Muscle of back (tissue), 13 donors: Measurements from ENCODE around the gene HLA-DQB2. TPM values are rescaled to one million over a fixed set of nuclear protein-coding genes. Genes with fewer than 3 reads are reported as not detected.
"Not testable (repeated sequence)": the region's sequence is repeated elsewhere in the genome, so short reads cannot be mapped to it uniquely, and the experiment has no call there.

Experiments
- DNase-seq, 3 donors: peaks; one replicate each; pipeline versions ENCODE4 v3.0.0 to v3.0.0-alpha.2; 2013
- long read RNA-seq, 9 donors: transcript quantifications; one replicate each; lab custom pipeline, GENCODE V29; 2026
- polyA plus RNA-seq, 10 donors: library from polyadenylated mRNA; unstranded; fragments of 120-200 nt; gene quantifications; one replicate each; pipeline ENCODE4 v1.2.1, GENCODE V29; 2013; ENCODE audit not compliant: insufficient read length in 10 of 10

The HLA-DQB2 gene
- under 1 TPM in 6 of 10 donors, not detected in 4; 0.17 to 0.70 (median 0.32) TPM for polyA plus RNA-seq
- long read RNA-seq, donor 1, result 0 reads
- long read RNA-seq, donor 2, result 0 reads
- long read RNA-seq, donor 3, result 0 reads
- long read RNA-seq, donor 4, result 0 reads
- long read RNA-seq, donor 5, result 0 reads
- long read RNA-seq, donor 6, result 0 reads
- long read RNA-seq, donor 7, result 0 reads
- long read RNA-seq, donor 8, result 0 reads
- long read RNA-seq, donor 9, result 0 reads

DNA sequence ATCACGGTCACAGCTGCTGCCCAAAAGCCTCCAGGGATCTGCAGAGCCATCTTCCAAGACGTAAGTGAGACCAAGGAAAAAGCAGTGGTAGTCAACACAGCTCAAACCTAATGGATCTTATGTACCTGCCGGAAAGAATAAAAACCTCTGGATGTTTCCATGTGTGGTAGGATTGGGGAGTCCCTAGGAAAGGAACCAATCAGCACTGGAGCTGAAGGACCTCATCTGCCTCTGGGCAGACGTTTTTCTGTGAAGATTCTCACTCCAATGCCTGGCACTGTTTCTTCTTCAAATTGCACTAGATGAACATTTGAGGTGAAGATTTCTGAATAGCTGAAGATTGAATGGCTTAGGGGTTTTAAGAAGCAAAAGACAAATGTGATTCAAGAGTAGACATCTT lies at the start of gene HLA-DQB2:
TSS of gene HLA-DQB2 (minus strand) at position 112 of the 400 bp plus-strand sequence. CDS start at position 50, 62 bp downstream.
- DNase-seq, result no peak

DNA sequence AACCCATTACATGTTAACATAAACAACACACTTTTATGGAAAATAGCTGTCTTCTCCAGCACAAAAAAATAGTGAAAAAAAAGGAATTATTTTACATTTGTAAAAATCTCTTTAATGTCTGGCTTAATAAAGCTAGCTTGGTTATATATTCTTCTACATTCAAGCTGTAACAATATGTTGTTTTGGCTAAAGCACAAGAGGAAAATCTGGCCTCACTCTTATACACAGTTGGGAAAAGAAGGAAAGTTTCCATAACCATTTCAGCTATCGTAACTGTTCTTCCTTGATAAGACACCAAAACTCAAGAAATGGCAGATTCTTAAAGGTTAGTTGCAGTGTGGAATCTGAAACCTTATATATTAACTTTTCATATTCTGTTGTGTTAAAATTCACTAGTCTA lies 45.8 kb upstream of the HLA-DQB2 start:
- peak in 1 of 3 donors; percentile 8 for DNase-seq

DNA sequence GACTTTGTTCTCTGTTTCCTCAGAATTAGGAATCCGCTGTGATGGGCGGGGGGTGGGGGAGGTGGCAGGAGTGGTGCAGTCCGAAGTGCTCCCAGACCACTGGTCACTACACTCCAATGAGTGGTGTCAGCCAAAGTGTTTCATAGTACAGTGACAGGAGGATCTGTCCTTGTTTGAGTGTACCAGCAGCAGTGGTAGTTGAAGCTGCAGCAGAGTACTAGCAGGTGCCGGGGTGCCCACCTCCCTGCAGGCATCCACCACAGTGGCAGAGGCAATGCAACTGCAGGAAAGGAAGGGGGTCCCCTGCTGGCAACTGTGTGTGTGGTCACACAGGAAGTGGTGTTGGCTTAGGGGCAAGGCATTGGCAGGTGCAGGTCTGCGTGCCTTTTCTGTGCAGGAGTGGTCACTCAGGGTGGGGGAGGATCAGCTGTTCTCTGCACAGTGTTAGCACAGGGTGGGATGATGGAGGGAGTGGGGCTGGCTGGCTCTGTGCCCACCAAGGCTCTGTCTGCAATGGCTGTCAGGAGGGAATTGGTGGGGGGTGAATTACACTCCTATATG lies 43.8 kb upstream of the HLA-DQB2 start:
- no peak for DNase-seq

DNA sequence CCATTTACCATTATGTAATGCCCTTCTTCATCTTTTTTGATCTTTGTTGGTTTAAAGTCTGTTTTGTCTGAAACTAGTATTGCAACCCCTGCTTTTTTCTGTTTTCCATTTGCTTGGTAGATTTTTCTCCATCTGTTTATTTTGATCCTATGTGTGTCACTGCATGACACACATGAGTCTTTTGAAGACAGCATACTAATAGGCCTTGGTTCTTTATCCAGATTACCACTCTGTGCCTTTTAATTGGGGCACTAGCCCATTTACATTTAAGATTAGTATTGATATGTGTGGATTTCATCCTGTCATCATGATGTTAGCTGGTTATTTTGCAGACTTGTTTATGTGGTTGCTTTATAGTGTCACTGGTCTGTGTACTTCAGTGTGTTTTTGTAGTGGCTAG lies 42.1 kb upstream of the HLA-DQB2 start:
- not testable (repeated sequence) for DNase-seq

DNA sequence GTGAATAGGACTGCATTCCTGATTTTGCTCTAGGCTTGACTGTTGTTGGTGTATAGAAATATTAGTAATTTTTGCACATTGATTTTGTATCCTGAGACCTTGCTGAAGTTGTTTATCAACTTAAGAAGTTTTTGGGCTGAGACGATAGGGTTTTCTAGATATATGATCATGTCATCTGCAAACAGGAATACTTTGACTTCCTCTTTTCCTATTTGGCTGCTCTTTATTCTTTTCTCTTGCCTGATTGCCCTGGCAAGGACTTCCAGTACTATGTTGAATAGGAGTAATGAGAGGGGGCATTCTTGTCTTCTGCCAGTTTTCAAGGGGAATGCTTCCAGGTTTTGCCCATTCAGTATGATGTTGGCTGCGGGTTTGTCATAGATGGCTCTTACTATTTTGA lies 40.1 kb upstream of the HLA-DQB2 start:
- DNase-seq, result no peak

DNA sequence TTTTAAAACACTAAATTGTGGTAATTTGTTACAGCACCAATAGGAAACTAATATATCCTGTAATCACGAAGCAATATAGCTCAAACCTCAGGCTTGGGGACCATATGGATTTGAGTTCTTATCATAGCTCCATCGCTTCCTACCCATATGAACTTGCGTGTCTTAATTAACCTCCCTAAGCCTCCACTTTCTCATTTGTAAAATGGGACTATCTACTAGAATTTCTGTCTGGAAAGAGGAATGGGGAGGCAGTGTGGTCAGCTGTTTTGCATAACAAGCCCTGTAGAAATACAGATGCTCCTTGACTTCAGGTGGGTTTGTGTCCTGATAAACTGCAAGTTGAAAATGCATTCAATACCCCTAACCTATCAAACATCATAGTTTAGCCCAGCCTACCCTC lies 36.4 kb upstream of the HLA-DQB2 start:
- no peak for DNase-seq

DNA sequence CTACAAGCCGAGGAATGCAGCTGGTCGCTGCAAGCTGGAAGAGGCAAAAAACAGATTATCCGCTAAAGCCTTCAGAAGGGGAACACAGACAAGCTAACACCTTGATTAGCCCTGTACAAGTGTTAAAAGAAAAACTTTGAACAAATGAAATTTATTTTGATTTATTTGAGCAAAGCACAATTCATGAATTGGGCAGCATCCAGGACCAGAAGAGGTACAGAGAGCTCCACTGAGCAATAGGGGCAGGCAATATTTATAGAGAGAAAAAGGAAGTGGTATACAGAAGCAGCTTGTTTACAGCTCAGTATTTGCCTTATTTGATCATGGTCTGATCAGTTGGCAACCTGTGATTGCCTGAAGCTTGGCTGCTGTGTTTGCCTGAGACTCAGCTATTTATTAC lies 35.8 kb upstream of the HLA-DQB2 start:
- DNase-seq, result no peak

DNA sequence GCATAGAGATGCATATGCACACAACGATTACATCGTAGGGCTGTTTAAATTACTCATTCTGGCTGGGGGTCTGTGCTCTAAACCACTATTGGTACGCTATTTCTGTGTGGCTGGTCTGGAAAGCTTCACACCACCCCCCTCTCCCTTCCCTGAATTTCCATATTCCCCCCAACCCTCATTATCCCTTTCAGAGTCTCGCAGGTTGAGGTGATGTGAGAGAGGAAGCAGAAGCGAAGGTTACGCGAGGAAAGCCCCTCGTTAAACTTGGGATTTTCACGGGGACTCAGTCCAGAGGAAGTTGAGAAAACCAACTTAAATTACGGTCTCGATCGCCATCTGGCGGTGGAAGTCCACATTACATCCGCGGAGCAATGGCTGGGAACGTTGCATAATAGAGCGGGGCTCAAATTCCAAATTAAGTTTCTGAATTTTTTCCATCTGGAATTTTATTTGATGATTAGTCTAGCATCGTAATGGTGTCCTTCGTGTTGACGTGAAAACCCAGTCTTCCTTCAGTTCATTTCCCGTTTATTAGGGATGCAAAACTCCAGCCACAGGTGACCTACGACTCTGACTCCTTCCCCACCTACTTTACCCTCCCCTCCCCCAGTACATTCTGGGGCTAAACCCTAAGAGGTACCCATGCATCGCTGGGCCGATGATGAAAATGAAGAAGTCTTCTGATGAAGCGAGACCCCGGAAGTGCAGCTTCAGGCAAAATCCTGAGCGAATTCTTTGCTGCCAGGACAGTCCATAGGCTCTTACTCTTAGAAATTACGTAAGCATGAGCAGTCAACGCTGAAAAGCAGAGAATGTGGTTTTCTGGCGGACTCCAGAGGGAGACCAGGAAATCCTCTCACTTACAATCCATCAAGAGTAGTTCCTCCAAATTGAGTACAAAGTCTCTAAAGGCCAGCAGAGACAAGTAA lies 33.8 kb upstream of the HLA-DQB2 start:
- peak; percentile 53 to 84 (median 78) for DNase-seq

DNA sequence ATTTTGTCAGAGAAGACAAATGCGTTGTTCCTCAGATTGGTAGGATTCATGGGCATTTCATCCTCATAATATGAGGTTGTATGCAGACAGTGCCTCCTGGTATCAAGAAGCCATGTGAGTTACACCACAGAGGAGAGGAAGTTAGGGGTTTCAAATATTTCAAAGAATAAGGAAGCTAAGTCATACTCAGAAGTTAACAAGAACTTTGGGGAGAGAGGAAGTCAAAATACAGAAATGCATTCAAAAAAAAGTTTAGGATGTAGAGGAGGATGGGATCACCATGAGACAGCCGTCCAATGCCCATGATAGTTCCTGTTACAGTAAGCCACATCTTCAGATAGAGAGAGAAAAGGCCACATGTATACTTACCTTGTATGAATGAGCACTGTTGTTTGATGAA lies 31.2 kb upstream of the HLA-DQB2 start:
- peak in 1 of 3 donors; percentile 9 for DNase-seq

DNA sequence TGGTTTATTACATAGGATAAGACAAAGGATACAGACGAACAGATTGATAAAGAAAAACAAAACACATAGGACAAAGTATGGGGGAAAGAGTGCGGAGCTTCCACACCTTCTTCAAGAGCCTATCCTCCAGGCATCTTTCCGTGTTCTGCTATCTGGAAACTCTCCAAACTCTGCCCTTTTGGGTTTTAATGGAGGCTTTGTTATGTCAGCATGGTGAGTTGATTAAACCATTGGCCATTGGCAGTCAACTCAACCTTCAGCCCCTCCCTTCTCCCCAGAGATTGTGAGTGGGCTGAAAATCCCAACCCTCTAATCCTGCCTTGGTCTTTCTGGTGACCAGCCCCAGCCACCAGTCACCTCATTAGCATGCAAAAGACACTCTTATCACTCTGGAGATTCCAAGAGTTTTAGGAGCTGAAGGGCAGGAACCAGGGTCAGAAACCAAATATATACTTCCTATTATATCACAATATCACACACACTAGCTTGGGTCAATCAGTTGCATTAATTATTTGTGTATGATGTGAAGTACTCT lies 29.6 kb upstream of the HLA-DQB2 start:
- DNase-seq, result no peak

DNA sequence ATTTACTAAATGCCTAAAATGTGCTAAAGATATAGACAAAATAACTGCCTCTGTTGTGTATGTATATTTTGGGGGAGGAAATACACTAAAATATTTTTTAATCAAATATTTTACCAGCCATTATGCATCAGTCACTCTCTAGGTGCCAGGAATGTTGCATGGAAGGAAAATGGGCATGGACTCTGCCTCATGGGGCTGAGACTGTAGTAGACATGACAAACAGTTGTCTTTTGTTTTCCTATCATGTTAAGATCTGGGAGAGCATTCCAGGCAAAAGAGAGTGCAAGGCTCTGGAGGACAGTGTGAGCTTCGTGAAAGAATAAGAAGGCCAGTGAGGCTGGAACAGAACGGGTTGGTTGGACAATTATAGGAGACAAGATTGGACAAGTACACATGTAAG lies 27.0 kb upstream of the HLA-DQB2 start:
- no peak for DNase-seq

DNA sequence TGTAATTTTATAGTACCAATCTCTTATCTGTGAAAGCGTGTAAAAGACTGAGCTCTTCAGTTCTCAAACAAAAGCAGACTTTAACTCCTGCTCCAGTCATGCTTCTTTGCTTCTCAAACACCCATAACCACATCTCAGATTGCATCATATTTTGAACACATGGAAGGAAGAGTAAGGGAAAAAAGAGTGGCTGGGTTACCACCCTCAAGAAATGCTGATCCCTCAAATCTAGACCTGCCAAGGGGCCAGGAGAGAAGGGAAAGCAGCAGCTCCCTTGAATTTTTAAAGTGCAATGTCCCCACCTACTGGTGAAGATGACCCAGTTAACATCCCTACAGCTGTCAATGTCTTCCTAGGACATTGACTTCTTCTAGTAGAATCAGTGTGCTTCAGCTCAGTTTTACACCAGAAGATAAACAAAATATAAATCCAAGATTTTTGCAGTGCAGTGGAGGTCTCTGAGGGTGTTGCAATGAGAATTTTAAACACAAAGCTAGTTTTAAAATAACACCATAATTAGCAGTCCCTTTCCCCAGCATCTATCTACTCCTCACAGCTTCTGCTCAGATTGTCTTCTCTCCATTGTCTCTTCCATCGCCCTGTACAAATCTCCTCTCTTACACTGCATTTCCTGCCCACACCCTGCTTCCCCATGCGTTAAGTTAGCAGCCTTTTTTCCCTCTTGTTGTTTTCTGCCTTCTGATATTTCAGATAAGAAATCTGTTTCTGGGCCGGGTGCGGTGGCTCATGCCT lies 22.6 kb upstream of the HLA-DQB2 start:
- peak; percentile 46 to 76 (median 54) for DNase-seq

DNA sequence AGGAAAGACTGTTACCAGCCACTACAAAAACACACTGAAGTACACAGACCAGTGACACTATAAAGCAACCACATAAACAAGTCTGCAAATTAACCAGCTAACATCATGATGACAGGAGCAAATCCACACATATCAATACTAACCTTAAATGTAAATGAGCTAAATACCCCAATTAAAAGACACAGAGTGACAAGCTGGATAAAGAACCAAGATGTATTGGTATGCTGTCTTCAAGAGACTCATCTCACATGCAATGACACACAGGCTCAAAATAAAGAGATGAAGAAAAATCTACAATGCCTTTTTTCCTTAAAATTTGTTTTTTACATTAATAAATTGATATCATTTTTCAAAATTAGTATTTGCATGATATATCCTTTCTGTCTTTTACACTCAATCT lies 19.6 kb upstream of the HLA-DQB2 start:
- DNase-seq, result not testable (repeated sequence)

DNA sequence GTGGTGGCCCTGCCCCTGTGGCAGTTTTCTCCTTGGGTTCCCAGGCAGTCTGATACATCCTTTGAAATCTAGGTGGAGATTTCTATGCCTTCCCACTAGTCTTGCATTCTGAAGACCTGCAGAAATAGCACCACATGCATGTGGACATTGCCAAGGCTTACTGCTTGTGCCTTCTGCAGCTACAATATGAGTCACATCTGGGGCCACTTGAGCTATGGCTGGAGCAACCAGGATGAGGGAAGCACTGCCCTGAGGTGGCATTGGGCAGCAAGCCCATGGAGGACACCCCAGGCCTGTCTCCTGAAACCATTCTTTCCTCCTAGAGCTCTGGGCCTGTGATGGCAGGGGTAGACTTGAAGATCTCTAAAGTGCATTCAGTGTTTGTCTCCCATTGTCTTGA lies 15.7 kb upstream of the HLA-DQB2 start:
- no peak for DNase-seq

DNA sequence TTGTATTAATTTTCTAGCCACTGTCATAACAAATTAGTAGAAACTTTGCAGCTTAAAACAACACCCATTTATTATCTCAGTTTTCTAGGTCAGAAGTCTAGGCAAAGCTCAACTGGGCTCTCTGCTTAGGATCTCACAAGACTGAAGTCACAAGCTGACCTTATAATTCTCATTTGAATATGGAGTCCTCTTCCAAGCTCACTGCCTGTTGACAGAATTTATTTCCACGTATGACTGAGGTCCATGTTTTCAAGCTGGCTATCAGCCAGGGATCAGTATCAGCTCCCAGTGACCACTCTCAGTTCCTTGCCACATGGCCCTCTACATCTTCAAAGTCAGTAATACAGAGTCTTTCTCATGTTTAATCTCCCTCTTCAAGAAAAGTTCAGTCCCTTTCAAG lies 11.7 kb upstream of the HLA-DQB2 start:
- DNase-seq, result no peak

DNA sequence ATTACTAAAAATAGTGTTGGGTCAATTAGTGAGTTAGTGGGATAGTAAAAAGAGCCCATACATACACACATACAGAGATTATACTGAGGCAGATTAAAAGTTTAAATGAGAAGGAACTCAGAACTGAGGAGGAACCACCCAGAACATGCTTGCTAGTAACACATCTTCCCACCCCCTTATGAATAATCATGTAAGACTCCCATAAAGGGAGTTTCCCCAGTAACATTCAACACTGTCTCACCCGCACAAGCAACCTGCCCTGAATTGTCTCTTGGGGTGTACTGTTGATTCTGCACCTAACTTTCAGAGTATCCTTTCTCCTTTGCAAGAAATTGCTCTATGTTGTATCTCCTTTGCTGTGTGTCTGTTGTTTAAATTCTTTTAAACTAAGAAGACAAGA lies 11.1 kb upstream of the HLA-DQB2 start:
- no peak for DNase-seq

DNA sequence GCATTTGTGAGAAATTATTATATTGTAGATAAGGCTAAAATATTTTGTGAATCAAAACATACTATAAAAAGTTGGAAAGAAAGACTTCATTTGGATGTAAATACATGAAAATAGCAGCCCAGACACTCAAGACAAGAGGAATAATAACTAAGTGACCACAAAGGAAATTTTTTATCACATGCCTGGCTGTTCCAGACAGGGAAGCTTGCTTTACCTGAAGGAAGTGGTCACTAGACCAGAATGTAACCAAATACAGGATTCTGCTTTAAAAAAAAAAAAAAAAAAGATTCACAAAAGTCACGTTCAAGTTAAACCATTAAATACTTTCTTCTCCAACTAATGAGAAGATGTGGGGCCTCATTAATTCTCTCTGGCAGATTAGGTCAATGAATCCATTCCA lies 9.3 kb upstream of the HLA-DQB2 start:
- no peak for DNase-seq

DNA sequence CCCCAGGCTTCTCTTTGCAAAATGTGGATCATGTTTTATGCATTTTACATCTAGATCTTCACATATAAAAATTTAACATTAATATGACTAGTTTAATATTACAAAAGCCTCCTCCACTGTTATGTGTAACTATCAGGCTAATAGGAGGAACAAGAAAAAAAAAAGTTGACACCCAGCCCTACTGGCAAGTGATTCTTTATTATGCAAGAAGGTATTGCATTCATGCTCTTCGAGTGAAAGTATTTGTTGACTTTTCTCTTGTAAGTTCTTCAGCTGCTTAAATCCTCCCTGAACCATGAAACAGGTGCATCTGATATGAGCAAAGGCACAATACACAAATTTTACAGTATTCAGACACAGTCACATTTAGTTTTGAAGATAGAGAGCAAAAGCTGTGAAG lies 716 bp upstream of the HLA-DQB2 start:
- no peak for DNase-seq

DNA sequence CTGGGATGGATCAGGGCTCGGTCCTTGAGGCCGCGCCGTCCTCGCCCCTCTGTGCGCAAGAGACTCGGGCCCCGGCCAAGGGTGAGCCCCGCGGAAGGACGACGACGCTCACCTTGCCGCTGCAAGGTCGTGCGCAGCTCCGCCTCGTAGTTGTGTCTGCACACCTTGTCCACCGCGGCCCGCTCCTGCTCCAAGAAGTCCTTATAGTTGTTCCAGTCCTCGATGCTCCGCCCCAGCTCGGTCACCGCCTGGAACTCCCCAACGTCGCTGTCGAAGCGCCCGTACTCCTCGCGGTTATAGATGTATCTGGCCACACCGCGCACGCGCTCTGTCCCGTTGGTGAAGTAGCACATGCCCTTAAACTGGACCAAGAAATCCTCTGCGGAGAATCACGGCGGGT lies 1.8 kb downstream of the HLA-DQB2 start:
- DNase-seq, result no peak

DNA sequence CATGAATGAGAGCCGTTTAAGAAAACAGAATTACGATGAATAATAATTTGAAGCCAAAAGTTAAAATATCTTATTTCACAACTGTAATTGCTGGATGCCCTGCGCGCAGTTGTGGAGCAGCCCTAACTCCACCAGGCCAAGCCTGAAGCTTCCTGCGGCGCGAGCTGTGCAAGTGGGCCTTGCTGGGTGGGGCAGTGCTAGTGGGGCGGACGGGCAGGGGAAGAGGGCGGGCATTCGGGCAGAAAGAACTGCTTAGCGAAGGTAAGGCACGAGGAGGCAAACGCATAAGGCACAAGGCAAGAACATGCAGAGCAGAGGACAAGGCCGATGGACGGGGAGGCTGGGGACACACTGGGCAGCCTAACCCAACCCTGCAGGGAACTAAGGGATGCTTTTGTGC lies 2.3 kb downstream of the HLA-DQB2 start:
- no peak for DNase-seq

DNA sequence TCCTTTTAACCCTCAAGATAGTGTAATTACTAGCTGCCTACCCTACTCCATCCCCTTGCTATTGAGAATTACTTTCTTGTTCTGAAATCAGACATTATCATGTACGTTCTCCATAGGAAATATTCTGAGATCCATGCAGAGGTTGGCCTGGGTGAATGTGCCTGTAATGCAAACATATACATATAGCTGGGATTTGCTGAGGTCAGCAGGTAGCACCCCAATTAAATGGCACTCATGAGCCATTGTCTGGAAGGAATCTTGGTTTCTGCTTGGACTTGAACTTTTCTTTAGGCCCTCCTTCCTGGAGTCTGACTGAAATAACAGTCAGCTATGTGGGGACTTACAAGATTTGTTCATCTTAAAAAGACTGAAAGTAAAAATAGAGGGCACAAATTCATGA lies 3.7 kb downstream of the HLA-DQB2 start:
- no peak for DNase-seq

DNA sequence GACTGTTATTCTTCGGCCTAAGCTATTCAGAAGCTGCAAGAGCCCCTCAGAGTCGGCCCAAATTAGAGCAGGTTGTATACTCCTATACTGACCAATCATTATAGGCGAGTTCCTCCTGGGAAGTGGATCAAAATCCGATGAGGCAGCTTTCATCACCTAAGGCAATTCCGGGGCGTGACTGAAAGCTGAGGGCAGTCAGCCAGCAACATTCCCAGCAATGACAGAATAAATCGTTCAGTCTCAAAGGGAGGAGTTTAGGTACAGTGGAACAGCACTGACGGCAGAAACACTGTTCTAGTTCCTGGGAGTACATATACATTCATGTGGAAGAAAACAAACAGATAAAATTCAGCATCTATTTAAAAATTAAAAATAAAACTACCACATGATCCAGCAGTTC lies 10.8 kb downstream of the HLA-DQB2 start:
- peak in 2 of 3 donors; percentile 0 to 2 for DNase-seq
